ENCODE results near the gene ELL3.

The ELL3 gene

DNA sequence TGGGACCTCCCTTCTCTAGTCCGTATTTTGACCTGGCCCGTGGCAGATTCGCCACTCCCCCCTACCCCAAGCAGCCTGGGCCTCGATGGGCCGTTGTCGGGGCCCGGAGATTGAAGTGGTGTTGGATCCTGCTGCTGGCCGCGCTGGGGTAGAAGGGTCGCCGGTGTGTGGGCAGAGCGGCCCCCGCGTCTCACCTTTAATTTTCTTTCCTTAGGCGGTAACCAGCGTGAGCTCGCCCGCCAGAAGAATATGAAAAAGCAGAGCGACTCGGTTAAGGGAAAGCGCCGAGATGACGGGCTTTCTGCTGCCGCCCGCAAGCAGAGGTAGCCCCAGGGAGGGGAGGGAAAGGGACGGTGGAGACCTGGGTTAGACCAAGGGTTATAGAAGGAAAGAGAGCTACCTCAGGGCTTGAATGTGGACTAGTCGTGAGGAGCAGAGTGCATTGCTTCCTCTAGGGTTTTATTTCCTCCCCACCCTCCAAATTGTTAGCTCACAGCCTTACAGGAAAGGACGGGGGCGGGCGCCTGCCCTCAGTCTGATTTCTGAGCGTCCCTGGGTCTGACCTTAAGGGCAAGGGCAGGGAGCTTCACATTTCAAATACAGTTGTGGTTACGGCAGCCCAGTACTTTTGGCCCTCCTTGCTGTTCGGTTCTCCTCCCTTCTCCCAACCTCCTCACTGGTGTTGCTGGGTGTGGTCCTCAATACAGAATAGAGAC, 16.2 kb upstream of the ELL3 start:
- H3K4me3 ChIP-seq, result peak overlapping the region; percentile 76 to 97 (median 88)
- H3K27ac ChIP-seq, result peak overlapping the region; percentile 90 to 100 (median 98)

- Histone ChIP-seq H3K4me3 (peak within 1 kb of the TSS; percentile 76 to 97 (median 88)), H3K27ac (peak within 1 kb of the TSS; percentile 90 to 100 (median 98))
Observed at GRCh38 chr15:43791993-43792760, 15.4 kb upstream of the ELL3 start, which contains the start of gene SERF2. Gene SERF2, plus strand, starts transcription at chr15:43792320. Its CDS starts 57 bp downstream, at chr15:43792377.

GRCh38 chr15:43789409-43789808, 12.6 kb upstream of the ELL3 start:
- H3K27ac ChIP-seq, result no peak overlapping the region
- no peak overlapping the region for H3K4me3 ChIP-seq

- H3K4me3 ChIP-seq, result no peak overlapping the region
- no peak overlapping the region for H3K27ac ChIP-seq
Observed at GRCh38 chr15:43779016-43779415, 2.2 kb upstream of the ELL3 start.

DNA sequence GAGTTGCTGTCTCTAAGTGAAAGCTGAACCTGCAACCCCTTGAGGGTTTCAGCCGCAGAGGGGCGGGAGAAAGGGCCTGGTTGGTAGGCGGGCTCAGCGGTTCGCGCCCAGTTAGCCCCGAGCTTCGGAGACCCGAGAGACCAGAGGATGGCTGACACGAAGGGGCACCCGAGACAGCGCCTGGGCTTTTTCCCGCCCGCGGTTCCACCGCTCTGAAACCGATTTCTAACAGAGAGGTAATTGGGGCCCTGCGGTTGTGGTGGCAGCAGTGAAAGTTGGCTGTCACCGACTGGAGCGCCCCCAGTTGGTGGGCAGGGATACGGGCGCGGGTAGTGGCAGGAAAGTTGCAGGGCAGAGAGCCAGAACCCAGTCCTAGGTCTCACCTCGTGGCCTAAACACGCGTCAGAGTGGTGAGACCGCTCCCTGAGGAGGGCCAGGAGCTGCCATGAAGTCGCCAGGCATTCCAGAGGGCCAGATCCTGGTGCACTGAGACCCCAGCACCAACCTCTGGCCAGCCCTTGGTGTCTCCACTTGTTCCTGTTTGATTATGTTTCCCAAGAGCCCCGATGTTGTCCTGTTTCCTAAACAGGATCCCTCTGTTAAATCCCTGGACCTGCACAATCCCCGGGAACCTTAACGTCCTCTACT, 625 bp upstream of the ELL3 start:
- Histone ChIP-seq H3K27ac (peak overlapping the region in 20 of 21 experiments; percentile 37 to 93 (median 78)), H3K4me3 (peak overlapping the region; percentile 52 to 64 (median 56))

- peak overlapping the region in 19 of 21 experiments; percentile 37 to 93 (median 80) for H3K27ac ChIP-seq
- H3K4me3 ChIP-seq, result peak overlapping the region; percentile 52 to 64 (median 56)
Observed at GRCh38 chr15:43776101-43776717, 557 bp downstream of the ELL3 start.

DNA sequence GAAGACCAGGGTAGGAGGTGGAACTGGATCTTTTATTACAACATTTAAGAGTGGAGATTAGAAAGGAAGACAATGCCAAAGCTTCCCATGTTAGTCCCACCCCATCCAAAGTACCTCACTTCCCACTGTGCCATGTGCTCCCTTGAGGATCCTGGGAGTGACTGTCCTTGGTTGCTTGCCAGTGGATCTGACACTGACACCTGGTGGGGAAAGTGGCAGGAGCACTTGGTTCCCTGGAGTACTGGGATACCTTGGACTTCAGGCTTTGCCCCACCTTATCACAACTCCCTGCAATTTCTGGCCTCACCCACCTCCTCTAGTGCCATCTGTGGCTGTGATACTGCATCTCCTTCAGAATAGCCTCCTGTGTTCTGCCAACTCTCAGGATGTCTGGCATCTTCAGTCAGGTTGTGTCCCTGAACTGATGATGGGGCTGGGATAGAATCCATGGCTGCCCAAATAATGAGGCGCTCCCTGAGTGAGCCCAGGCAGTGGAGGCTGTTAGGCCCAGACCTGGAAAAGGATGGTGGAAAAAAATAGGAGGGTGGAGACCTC, 1.3 kb downstream of the ELL3 start:
- Histone ChIP-seq H3K27ac (peak overlapping the region in 15 of 21 experiments; percentile 4 to 93 (median 84)), H3K4me3 (peak overlapping the region in 6 of 7 experiments; percentile 52 to 64 (median 58))

- Histone ChIP-seq H3K27ac (peak overlapping the region in 2 of 21 experiments; percentile 14 to 40), H3K4me3 (no peak overlapping the region)
Observed at GRCh38 chr15:43774062-43774461, 2.7 kb downstream of the ELL3 start.

DNA sequence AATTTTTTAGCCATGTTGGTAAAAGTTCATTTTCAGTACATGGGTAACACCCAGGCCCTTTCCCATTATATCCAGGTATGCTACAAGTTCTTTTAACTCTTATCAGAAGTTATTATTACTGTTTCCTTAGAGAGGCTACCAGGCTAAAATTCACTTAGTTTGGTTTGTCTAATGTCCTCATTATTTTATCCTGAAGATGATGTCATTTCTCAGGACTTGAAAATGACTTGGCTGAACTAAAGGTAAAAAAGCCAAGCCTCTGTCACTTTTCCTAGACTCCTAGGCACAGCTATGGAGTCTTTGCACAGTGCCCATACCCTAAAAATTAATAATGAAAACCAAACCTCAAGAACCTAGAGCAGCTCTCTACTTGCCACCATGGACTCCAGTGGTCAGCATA, 4.1 kb downstream of the ELL3 start:
- Histone ChIP-seq H3K27ac (peak overlapping the region in 3 of 21 experiments; percentile 28 to 71 (median 47)), H3K4me3 (no peak overlapping the region)

DNA sequence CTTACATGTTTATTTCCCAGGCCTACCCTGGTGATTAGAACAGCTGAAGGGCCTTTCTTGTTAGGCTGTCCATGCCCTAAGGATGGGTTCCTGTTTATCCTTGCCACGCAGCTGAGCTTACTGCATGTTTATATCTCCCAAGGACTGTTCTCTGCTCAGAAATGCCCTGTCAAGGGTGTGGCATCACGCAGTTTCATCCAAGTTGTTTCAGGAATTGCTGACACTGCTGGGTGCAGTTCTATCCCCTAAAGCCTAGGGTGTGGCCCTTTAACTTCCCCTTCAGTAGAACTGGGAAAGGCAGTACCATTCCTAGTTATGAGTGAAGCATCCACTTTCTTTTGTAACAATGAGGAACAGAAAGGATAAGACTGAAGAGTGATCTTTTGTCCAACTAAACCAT, 5.0 kb downstream of the ELL3 start:
- Histone ChIP-seq H3K27ac (peak overlapping the region in 6 of 21 experiments; percentile 17 to 71 (median 34)), H3K4me3 (no peak overlapping the region)

DNA sequence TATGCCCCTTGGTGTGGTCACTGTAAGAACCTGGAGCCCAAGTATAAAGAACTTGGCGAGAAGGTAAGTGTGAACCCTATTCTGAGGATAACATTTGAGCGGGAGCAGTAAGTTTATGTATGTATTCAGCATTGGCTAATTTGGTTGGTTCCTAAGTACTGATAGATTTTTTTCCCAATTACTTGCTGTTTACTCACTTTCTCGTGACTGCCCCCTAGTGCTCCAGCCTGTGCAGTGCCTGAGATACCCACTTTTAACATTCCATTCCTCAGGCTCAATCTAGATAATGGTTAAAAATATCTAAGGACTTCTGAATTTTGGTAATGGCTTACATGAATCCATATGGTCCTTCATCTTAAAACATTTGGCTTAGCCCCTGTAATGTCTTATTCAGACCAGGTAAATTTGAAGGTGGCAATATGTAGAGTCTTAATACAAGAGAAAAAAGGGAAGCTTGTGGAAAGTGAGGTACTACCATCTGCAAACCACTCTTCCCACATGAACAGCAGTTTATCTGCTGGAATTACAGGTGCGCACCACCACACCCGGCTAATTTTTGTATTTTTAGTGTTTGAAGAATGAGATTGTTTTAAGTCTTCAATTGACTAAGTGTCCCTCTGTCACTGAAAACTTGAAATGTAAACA, 7.1 kb downstream of the ELL3 start:
- no peak overlapping the region for H3K4me3 ChIP-seq
- no peak overlapping the region for H3K27ac ChIP-seq

GRCh38 chr15:43763819-43764446, 12.8 kb downstream of the ELL3 start:
- Histone ChIP-seq H3K27ac (no peak overlapping the region), H3K4me3 (no peak overlapping the region)

GRCh38 chr15:43762824-43763223, 13.9 kb downstream of the ELL3 start:
- no peak overlapping the region for H3K4me3 ChIP-seq
- H3K27ac ChIP-seq, result no peak overlapping the region

GRCh38 chr15:43751885-43752284, 24.9 kb downstream of the ELL3 start:
- no peak overlapping the region for H3K4me3 ChIP-seq
- no peak overlapping the region for H3K27ac ChIP-seq

DNA sequence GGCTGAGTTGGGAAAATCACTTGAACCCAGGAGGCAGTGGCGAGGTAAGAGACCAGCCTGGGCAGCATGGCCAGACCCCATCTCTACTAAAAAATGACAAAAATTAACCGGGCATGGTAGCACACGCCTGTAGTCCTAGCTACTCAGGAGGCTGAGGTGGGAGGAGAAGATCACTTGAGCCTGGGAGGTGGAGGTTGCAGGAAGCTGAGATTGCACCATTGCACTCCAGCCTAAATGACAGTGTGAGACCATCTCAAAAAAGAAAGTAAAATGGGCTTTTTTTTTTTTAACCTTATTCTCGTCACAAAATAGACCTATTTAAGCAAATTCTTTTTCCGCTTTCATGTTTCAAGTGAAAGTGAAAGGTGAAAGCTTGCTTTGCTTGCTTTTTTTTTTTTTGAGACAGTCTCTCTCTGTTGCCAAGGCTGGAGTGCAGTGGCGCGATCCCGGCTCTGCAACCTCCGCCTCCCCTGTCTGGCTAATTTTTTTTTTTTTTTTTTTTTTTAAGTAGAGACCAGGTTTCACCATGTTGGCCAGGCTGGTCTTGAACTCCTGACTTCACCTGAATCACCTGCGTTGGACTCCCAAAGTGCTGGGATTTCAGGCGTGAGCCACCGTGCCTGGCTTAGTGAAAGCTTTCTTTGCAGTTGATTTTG, 26.9 kb downstream of the ELL3 start:
- Histone ChIP-seq H3K4me3 (peak overlapping the region in 2 of 7 experiments; percentile 3 to 17), H3K27ac (peak overlapping the region in 5 of 21 experiments; percentile 24 to 56 (median 52))

- H3K4me3 ChIP-seq, result peak overlapping the region in 2 of 7 experiments; percentile 58 to 79
- peak overlapping the region in 1 of 21 experiments; percentile 34 for H3K27ac ChIP-seq
Observed at GRCh38 chr15:43748376-43748775, 28.4 kb downstream of the ELL3 start.

- H3K27ac ChIP-seq, result peak overlapping the region; percentile 65 to 99 (median 95)
Observed at GRCh38 chr15:43746903-43747309, 29.9 kb downstream of the ELL3 start.

More at GRCh38 chr15:43746903-43747309, 29.9 kb downstream of the ELL3 start:
- peak overlapping the region; percentile 55 to 93 (median 79) for H3K4me3 ChIP-seq

Data from skin epidermis (tissue), 12 donors.